ENCODE data around the gene ARHGEF19.

ARHGEF19 gene

DNA sequence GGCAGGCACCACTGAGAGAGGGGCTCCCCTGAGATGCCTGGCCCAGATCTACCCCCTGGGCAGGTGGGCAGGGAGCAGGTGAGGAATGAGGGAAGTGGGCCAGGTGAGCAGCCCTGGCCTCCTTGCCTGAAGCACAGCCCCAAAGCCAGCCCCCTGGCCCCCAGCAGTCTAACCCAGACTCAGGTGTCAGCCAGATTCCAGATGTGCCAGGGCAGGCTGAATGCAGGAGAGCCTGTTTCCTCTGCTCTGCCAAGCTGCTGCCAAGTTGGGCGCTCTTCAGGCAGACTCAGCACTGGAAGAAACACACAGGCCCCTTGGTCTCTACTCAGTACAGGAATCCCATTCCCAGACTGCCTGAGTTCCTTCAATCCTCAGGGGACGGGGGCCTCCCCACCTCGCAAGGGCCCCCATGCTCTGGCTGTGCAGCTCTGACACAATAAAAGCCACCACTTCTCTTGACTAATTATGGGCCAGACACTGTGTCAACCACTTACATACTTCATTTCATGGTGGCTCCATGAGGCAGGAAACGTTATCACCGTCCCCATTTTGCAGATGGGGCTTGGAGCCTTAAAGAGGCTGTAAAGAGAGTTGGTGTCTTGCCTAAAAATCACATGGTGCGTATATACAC, 20.4 kb downstream of the ARHGEF19 start:
- no peak for TF ChIP-seq CTCF (IDR thresholded peaks at IDR 0.05)
- H3K9me3 Mint-ChIP-seq = no peaks in the 10 kb centered on the region
- no peak overlapping the region for H3K27ac Mint-ChIP-seq
- H3K36me3 Mint-ChIP-seq (ENCODE audit: low read depth) = no peaks in the 10 kb centered on the region
- H3K4me1 Mint-ChIP-seq = peaks cover 18% of the 10 kb centered on the region
- DNase-seq = no peak
- H3K27me3 Mint-ChIP-seq (ENCODE audit: low read depth, poor library complexity) = peaks cover 9% of the 10 kb centered on the region
- no peak overlapping the region for H3K4me3 Mint-ChIP-seq

- no peak for TF ChIP-seq CTCF (IDR thresholded peaks at IDR 0.05)
Measured at GRCh38 chr1:16191309-16191708, 21.1 kb downstream of the ARHGEF19 start.

GRCh38 chr1:16189921-16190621, 22.4 kb downstream of the ARHGEF19 start:
- H3K36me3 Mint-ChIP-seq (ENCODE audit: low read depth) = no peaks in the 10 kb centered on the region
- no peak for TF ChIP-seq CTCF (IDR thresholded peaks at IDR 0.05)
- no peaks in the 10 kb centered on the region for H3K9me3 Mint-ChIP-seq
- H3K4me1 Mint-ChIP-seq = peaks cover 18% of the 10 kb centered on the region
- H3K27me3 Mint-ChIP-seq (ENCODE audit: low read depth, poor library complexity) = peaks cover 9% of the 10 kb centered on the region
- no peak overlapping the region for H3K27ac Mint-ChIP-seq
- DNase-seq = no peak
- H3K4me3 Mint-ChIP-seq = no peak overlapping the region

More at GRCh38 chr1:16191309-16191708, 21.1 kb downstream of the ARHGEF19 start:
- H3K4me1 Mint-ChIP-seq = peaks cover 18% of the 10 kb centered on the region
- no peaks in the 10 kb centered on the region for H3K9me3 Mint-ChIP-seq
- no peak overlapping the region for H3K4me3 Mint-ChIP-seq
- H3K27ac Mint-ChIP-seq = no peak overlapping the region
- DNase-seq = no peak
- peaks cover 9% of the 10 kb centered on the region for H3K27me3 Mint-ChIP-seq (ENCODE audit: low read depth, poor library complexity)
- no peaks in the 10 kb centered on the region for H3K36me3 Mint-ChIP-seq (ENCODE audit: low read depth)

DNA sequence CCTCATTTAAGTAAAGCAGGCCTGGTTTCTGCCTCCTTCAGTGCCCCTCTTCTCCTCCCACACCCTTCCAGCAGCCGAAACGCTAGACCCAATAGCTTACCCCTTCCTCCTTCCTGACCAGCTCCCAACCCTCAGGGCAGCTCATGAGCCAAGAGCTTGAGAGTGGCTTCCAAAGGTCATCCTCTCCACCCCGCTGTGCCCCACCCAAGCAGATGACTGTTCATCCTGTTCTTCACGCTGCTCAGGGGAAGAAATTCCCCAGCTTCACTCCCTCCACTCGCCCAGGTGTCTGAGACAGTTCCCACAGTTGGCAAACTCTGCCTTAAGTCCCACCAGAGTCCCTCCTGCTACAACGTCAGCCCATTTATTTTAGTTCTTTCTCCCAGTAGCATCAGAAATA, 23.4 kb downstream of the ARHGEF19 start:
- no peak for DNase-seq

GRCh38 chr1:16187748-16188401, 24.6 kb downstream of the ARHGEF19 start:
- Mint-ChIP-seq H3K4me3 (no peak overlapping the region), H3K27ac (no peak overlapping the region), H3K36me3 (ENCODE audit: low read depth) (no peaks in the 10 kb centered on the region), H3K27me3 (ENCODE audit: low read depth, poor library complexity) (peaks cover 5% of the 10 kb centered on the region), H3K9me3 (no peaks in the 10 kb centered on the region), H3K4me1 (peaks cover 23% of the 10 kb centered on the region)
- peak; percentile 94 for TF ChIP-seq CTCF (IDR thresholded peaks at IDR 0.05)
- peak; percentile 85 for DNase-seq

More for the DNA sequence above, 23.4 kb downstream of the ARHGEF19 start:
- no peak for TF ChIP-seq CTCF (IDR thresholded peaks at IDR 0.05)
- peaks cover 18% of the 10 kb centered on the region for H3K4me1 Mint-ChIP-seq
- no peak overlapping the region for H3K27ac Mint-ChIP-seq
- H3K9me3 Mint-ChIP-seq = no peaks in the 10 kb centered on the region
- no peak overlapping the region for H3K4me3 Mint-ChIP-seq
- peaks cover 5% of the 10 kb centered on the region for H3K27me3 Mint-ChIP-seq (ENCODE audit: low read depth, poor library complexity)
- H3K36me3 Mint-ChIP-seq (ENCODE audit: low read depth) = no peaks in the 10 kb centered on the region

All from nephron progenitor cell (in vitro differentiated cells).